DND-41 (cell line): Measurements from ENCODE around the gene TMEM215.

Experiments
- ATAC-seq: fragments of 200-7000 bp; cut with Tn5 transposase; 3 replicates; pipeline ENCODE4 v1.9.1; 2021; ENCODE audit warnings: low read depth; ENCODE audit not compliant: insufficient read depth
- DNase-seq: peaks from one replicate; pipeline ENCODE4 v3.0.0-alpha.2; 2020
- H2AFZ ChIP-seq: 2 replicates; pipeline ENCODE4 v1.6.0; 2012; ENCODE audit warnings: low read depth, low read length
- H3K27ac ChIP-seq: 2 replicates; pipeline ENCODE4 v1.5.1; 2012; ENCODE audit warnings: low read length, inconsistent platforms
- H3K27me3 ChIP-seq: fragments of 200-600 bp; sonication (generic); 2 replicates; pipeline ENCODE4 v1.6.0; 2012; ENCODE audit warnings: low read length, mild to moderate bottlenecking, inconsistent platforms; ENCODE audit not compliant: insufficient read depth, poor library complexity
- H3K36me3 ChIP-seq: 2 replicates; pipeline ENCODE4 v1.5.1; 2012; ENCODE audit warnings: low read length, inconsistent platforms; ENCODE audit not compliant: insufficient read depth
- H3K4me1 ChIP-seq: 2 replicates; pipeline ENCODE4 v1.5.1; 2012; ENCODE audit warnings: mild to moderate bottlenecking, low read length; ENCODE audit not compliant: insufficient read depth
- H3K4me2 ChIP-seq: 2 replicates; pipeline ENCODE4 v1.6.0; 2012; ENCODE audit warnings: mild to moderate bottlenecking, moderate library complexity, low read length, inconsistent platforms; ENCODE audit not compliant: insufficient read depth
- H3K4me3 ChIP-seq, 2 experiments: fragments of 200-600 bp in 1 of 2; shearing (Covaris generic) in 1 of 2; 2 replicates each; pipeline ENCODE4 v1.5.1; 2012 to 2016; ENCODE audit warnings: inconsistent platforms in 2 of 2, low read length in 2 of 2, mild to moderate bottlenecking in 2 of 2, low read depth in 1 of 2, moderate library complexity in 1 of 2
- H3K79me2 ChIP-seq: 2 replicates; pipeline ENCODE4 v1.6.0; 2012; ENCODE audit warnings: low read length, inconsistent platforms; ENCODE audit not compliant: insufficient read depth
- H3K9ac ChIP-seq: 2 replicates; pipeline ENCODE4 v1.6.0; 2012; ENCODE audit warnings: low read depth, mild to moderate bottlenecking, inconsistent platforms, low read length, moderate library complexity
- H3K9me3 ChIP-seq: 2 replicates; pipeline ENCODE4 v1.5.1; 2012; ENCODE audit warnings: low read length, moderate library complexity, mild to moderate bottlenecking, inconsistent platforms; ENCODE audit not compliant: insufficient read depth, severe bottlenecking
- H4K20me1 ChIP-seq: 2 replicates; pipeline ENCODE4 v1.6.0; 2012; ENCODE audit warnings: low read length; ENCODE audit not compliant: insufficient read depth
- EZH2 ChIP-seq: IDR thresholded peaks from 3 replicates; pipeline ENCODE4 v1.6.1; 2012; ENCODE audit warnings: borderline replicate concordance, low read depth, mild to moderate bottlenecking, moderate library complexity, low read length, inconsistent platforms; ENCODE audit not compliant: severe bottlenecking
- TF ChIP-seq, protein P1 (sequence below): IDR thresholded peaks from 2 replicates; pipeline ENCODE4 v1.5.1; 2012; ENCODE audit warnings: borderline replicate concordance, low read length, moderate library complexity, mild to moderate bottlenecking; ENCODE audit not compliant: poor library complexity, severe bottlenecking; ENCODE audit errors: extremely low read depth

The TMEM215 gene

DNA sequence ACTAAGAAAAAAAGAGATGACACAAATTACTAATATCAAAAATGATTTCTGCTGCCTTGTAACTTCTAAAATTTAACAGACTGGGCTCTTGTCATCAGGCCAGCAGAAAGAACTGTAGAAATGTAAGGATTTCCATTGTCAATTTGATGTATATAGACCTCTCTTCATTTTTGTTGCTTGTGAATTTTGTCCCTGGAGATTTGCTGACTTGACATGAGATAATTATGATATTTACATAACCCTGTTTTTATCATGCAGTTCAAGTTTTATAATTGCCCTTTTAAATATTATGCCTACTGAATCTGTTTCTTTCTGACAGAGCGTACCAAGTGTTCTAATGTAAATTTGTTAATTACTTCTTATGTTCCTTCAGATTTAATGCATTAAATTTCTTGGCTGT lies 23.9 kb downstream of the TMEM215 start:
- H3K9ac ChIP-seq = no peak overlapping the region
- H3K27me3 ChIP-seq = no peaks in the 10 kb centered on the region
- H3K79me2 ChIP-seq = no peaks in the 10 kb centered on the region
- DNase-seq = no peak
- H3K4me1 ChIP-seq = no peaks in the 10 kb centered on the region
- no peaks in the 10 kb centered on the region for H3K36me3 ChIP-seq
- TF ChIP-seq, protein P1, sequence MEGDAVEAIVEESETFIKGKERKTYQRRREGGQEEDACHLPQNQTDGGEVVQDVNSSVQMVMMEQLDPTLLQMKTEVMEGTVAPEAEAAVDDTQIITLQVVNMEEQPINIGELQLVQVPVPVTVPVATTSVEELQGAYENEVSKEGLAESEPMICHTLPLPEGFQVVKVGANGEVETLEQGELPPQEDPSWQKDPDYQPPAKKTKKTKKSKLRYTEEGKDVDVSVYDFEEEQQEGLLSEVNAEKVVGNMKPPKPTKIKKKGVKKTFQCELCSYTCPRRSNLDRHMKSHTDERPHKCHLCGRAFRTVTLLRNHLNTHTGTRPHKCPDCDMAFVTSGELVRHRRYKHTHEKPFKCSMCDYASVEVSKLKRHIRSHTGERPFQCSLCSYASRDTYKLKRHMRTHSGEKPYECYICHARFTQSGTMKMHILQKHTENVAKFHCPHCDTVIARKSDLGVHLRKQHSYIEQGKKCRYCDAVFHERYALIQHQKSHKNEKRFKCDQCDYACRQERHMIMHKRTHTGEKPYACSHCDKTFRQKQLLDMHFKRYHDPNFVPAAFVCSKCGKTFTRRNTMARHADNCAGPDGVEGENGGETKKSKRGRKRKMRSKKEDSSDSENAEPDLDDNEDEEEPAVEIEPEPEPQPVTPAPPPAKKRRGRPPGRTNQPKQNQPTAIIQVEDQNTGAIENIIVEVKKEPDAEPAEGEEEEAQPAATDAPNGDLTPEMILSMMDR = no peak
- TF ChIP-seq EZH2 = no peak
- H3K9me3 ChIP-seq = no peaks in the 10 kb centered on the region
- no peak overlapping the region for H2AFZ ChIP-seq
- H3K4me2 ChIP-seq = no peak overlapping the region
- no peak for ATAC-seq
- H4K20me1 ChIP-seq = no peaks in the 10 kb centered on the region
- H3K27ac ChIP-seq = no peak overlapping the region
- H3K4me3 ChIP-seq = no peak overlapping the region

DNA sequence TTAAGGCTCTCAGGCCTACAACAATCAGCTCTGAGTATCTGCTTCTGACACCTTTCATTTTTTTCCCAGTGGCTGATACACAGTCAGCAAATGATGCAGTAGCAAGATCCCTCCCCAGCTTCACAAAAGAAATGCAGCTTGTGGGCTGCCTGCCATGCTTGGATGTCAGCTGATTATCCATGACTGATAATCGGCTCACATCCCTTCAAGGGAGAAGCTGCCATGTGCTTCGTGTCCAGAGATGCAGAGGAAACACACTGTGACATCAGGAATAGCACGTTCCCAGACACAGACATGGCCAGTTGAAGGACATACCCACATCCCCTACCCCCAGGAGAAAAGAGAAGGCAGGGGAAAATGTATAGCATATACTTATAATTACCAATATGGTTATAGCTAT lies 27.9 kb downstream of the TMEM215 start:
- no peaks in the 10 kb centered on the region for H4K20me1 ChIP-seq
- H3K9ac ChIP-seq = no peak overlapping the region
- no peak overlapping the region for H3K4me3 ChIP-seq
- DNase-seq (no peak), ATAC-seq (no peak)
- H3K27ac ChIP-seq = no peak overlapping the region
- H3K36me3 ChIP-seq = no peaks in the 10 kb centered on the region
- H3K4me1 ChIP-seq = no peaks in the 10 kb centered on the region
- H3K4me2 ChIP-seq = no peak overlapping the region
- no peak for TF ChIP-seq EZH2
- TF ChIP-seq, protein P1 = no peak
- no peaks in the 10 kb centered on the region for H3K27me3 ChIP-seq
- H3K9me3 ChIP-seq = no peaks in the 10 kb centered on the region
- no peak overlapping the region for H2AFZ ChIP-seq
- no peaks in the 10 kb centered on the region for H3K79me2 ChIP-seq

DNA sequence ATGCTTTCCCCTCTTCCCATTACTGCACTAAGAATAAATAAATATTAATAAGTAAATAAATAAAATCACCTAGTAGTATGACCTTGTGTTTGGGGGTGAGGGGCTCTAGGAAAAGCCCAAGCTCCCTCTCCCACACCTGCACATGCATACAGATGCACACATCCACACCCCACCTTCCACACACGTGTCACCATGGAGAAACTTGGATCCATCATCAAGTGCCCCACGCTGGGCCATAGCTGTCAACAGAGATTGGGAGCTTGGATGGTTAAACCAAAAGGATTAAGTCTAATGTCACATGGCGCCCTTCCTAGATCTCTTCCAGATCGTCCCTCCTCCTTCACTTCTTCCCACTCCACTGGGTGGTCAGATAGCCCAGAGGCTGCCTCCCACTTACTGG lies 37.0 kb downstream of the TMEM215 start:
- Histone ChIP-seq H3K4me1 (no peaks in the 10 kb centered on the region), H3K79me2 (no peaks in the 10 kb centered on the region), H4K20me1 (no peaks in the 10 kb centered on the region), H3K4me3 (no peak overlapping the region), H3K9ac (no peak overlapping the region), H3K27ac (no peak overlapping the region), H3K36me3 (no peaks in the 10 kb centered on the region), H3K4me2 (no peak overlapping the region), H3K27me3 (no peaks in the 10 kb centered on the region), H3K9me3 (no peaks in the 10 kb centered on the region), H2AFZ (no peak overlapping the region)
- no peak for TF ChIP-seq EZH2
- TF ChIP-seq, protein P1 = no peak
- DNase-seq (no peak), ATAC-seq (no peak)

DNA sequence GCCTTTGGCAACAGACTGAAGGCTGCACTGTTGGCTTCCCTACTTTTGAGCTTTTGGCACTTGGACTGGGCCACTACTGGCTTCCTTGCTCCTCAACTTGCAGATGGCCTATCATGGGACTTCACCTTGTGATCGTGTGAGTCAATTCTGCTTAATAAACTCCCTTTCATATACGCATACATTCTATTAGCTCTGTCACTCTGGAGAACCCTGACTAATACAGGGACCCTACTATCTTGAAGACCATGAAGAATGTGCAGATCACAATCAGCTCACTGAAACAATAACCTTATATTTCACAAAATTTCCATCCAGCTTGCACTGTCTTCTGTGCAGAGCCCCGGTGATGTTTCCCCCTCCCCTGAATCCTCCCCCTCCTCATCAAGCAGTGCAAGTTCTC lies 39.8 kb downstream of the TMEM215 start:
- no peak for DNase-seq
- H3K4me2 ChIP-seq = no peak overlapping the region
- no peak overlapping the region for H3K27ac ChIP-seq
- H3K36me3 ChIP-seq = no peaks in the 10 kb centered on the region
- no peak for ATAC-seq
- H3K9ac ChIP-seq = no peak overlapping the region
- H3K9me3 ChIP-seq = no peaks in the 10 kb centered on the region
- no peaks in the 10 kb centered on the region for H3K79me2 ChIP-seq
- no peak overlapping the region for H3K4me3 ChIP-seq
- no peaks in the 10 kb centered on the region for H3K4me1 ChIP-seq
- no peaks in the 10 kb centered on the region for H4K20me1 ChIP-seq
- H2AFZ ChIP-seq = no peak overlapping the region
- no peaks in the 10 kb centered on the region for H3K27me3 ChIP-seq
- no peak for TF ChIP-seq EZH2
- TF ChIP-seq, protein P1 = no peak
